GM12878 (cell line): ENCODE measurements around the gene SPN.

ENCODE experiments used
- BHLHE40 ChIP-seq, 2 experiments: fragments of 450-650 bp in 1 of 2; IDR thresholded peaks; 2 replicates each; pipeline ENCODE4 v1.6.1; 2011 to 2017; ENCODE audit warnings: low read depth in 2 of 2, borderline replicate concordance in 1 of 2, improper control_type of control experiment in 1 of 2, low read length in 1 of 2, mild to moderate bottlenecking in 1 of 2
- HCFC1 ChIP-seq: fragments of 150-350 bp; IDR thresholded peaks from 2 replicates; pipeline ENCODE4 v1.6.1; 2014; ENCODE audit warnings: low read length
- MYB ChIP-seq: fragments of 150-350 bp; IDR thresholded peaks from 2 replicates; pipeline ENCODE4 v1.6.1; 2014; ENCODE audit warnings: mild to moderate bottlenecking, low read depth, low read length, borderline replicate concordance
- NBN ChIP-seq: fragments of 450-650 bp; IDR thresholded peaks from 2 replicates; pipeline ENCODE4 v1.6.1; 2016
- SMAD1 ChIP-seq: fragments of 450-650 bp; IDR thresholded peaks from 2 replicates; pipeline ENCODE4 v1.6.1; 2018; ENCODE audit warnings: mild to moderate bottlenecking, low read depth; ENCODE audit not compliant: partially characterized antibody
- SP1 ChIP-seq: IDR thresholded peaks from one replicate; pipeline ENCODE4 v1.6.1; 2011; ENCODE audit warnings: low read depth, low read length
- ZSCAN29 ChIP-seq: fragments of 450-650 bp; IDR thresholded peaks from 2 replicates; pipeline ENCODE4 v1.6.1; 2017; ENCODE audit warnings: mild to moderate bottlenecking, moderate library complexity
- TF ChIP-seq, protein P1 (sequence below), 3 experiments: IDR thresholded peaks in 2 of 3; conservative IDR thresholded peaks in 1 of 3; 2 replicates each; pipeline ENCODE4 v1.5.1; 2011; ENCODE audit warnings: low read depth in 3 of 3, low read length in 3 of 3, mild to moderate bottlenecking in 3 of 3, control low read depth in 2 of 3, moderate library complexity in 2 of 3, inconsistent platforms in 1 of 3, mixed read lengths in 1 of 3; ENCODE audit not compliant: control insufficient read depth in 2 of 3, insufficient read depth in 1 of 3; ENCODE audit errors: extremely low read depth in 1 of 3
- TF ChIP-seq, protein P2 (sequence below): IDR thresholded peaks from 2 replicates; pipeline ENCODE4 v1.6.1; 2012; ENCODE audit warnings: low read depth, low read length, improper control_type of control experiment
- TF ChIP-seq, protein P3 (sequence below): IDR thresholded peaks from 2 replicates; pipeline ENCODE4 v1.6.1; 2012; ENCODE audit warnings: low read depth, low read length, improper control_type of control experiment
- TF ChIP-seq, protein P4 (sequence below): fragments of 450-650 bp; IDR thresholded peaks from 2 replicates; pipeline ENCODE4 v1.6.1; 2017; ENCODE audit warnings: mild to moderate bottlenecking, moderate library complexity

DNA sequence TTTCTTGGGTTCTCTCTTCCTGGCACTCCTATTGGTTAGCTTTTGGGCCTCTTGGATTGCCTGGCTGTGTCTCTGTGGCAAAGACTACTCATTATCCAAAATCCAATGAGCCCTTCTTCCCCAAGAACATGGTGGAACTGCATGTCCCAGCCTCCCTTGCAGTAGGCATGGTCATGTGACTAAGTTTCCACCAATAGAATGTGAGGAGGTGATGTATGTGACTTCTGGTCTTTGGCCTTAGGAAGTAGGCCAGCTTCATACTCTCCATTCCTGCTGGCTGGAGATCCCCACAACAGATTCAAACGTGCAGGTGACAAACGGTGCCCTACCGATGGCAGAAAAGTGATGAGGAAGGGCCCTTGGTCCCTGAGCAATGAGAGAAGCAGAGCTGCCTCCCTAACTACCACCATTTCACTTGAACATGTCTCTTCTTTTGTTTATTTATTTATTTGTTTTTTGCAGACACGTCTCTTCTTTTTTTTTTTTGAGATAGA lies 17.3 kb upstream of the SPN start:
- TF ChIP-seq BHLHE40 (IDR thresholded peaks at IDR 0.05; ENCODE audit: borderline replicate concordance in 1 of 2, low read depth in 2 of 2, low read length in 1 of 2) (peak; percentile 62 to 79; a peak in 3 of 4 replicates), SP1 (peak; percentile 44), SMAD1 (no peak), ZSCAN29 (no peak), NBN (no peak; the same call in 1 of the 2 replicates), HCFC1 (peak; percentile 85), MYB (no peak)
- TF ChIP-seq, protein P1, sequence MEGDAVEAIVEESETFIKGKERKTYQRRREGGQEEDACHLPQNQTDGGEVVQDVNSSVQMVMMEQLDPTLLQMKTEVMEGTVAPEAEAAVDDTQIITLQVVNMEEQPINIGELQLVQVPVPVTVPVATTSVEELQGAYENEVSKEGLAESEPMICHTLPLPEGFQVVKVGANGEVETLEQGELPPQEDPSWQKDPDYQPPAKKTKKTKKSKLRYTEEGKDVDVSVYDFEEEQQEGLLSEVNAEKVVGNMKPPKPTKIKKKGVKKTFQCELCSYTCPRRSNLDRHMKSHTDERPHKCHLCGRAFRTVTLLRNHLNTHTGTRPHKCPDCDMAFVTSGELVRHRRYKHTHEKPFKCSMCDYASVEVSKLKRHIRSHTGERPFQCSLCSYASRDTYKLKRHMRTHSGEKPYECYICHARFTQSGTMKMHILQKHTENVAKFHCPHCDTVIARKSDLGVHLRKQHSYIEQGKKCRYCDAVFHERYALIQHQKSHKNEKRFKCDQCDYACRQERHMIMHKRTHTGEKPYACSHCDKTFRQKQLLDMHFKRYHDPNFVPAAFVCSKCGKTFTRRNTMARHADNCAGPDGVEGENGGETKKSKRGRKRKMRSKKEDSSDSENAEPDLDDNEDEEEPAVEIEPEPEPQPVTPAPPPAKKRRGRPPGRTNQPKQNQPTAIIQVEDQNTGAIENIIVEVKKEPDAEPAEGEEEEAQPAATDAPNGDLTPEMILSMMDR (IDR thresholded peaks at IDR 0.05 in 2 of 3, conservative IDR thresholded peaks at IDR 0.05 in 1 of 3; ENCODE audit: control insufficient read depth in 2 of 3, extremely low read depth in 1 of 3, insufficient read depth in 1 of 3, low read depth in 3 of 3, low read length in 3 of 3): no peak
- TF ChIP-seq, protein P2, sequence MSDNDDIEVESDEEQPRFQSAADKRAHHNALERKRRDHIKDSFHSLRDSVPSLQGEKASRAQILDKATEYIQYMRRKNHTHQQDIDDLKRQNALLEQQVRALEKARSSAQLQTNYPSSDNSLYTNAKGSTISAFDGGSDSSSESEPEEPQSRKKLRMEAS: no peak
- TF ChIP-seq, protein P3, sequence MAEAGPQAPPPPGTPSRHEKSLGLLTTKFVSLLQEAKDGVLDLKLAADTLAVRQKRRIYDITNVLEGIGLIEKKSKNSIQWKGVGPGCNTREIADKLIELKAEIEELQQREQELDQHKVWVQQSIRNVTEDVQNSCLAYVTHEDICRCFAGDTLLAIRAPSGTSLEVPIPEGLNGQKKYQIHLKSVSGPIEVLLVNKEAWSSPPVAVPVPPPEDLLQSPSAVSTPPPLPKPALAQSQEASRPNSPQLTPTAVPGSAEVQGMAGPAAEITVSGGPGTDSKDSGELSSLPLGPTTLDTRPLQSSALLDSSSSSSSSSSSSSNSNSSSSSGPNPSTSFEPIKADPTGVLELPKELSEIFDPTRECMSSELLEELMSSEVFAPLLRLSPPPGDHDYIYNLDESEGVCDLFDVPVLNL: no peak
- TF ChIP-seq, protein P4, sequence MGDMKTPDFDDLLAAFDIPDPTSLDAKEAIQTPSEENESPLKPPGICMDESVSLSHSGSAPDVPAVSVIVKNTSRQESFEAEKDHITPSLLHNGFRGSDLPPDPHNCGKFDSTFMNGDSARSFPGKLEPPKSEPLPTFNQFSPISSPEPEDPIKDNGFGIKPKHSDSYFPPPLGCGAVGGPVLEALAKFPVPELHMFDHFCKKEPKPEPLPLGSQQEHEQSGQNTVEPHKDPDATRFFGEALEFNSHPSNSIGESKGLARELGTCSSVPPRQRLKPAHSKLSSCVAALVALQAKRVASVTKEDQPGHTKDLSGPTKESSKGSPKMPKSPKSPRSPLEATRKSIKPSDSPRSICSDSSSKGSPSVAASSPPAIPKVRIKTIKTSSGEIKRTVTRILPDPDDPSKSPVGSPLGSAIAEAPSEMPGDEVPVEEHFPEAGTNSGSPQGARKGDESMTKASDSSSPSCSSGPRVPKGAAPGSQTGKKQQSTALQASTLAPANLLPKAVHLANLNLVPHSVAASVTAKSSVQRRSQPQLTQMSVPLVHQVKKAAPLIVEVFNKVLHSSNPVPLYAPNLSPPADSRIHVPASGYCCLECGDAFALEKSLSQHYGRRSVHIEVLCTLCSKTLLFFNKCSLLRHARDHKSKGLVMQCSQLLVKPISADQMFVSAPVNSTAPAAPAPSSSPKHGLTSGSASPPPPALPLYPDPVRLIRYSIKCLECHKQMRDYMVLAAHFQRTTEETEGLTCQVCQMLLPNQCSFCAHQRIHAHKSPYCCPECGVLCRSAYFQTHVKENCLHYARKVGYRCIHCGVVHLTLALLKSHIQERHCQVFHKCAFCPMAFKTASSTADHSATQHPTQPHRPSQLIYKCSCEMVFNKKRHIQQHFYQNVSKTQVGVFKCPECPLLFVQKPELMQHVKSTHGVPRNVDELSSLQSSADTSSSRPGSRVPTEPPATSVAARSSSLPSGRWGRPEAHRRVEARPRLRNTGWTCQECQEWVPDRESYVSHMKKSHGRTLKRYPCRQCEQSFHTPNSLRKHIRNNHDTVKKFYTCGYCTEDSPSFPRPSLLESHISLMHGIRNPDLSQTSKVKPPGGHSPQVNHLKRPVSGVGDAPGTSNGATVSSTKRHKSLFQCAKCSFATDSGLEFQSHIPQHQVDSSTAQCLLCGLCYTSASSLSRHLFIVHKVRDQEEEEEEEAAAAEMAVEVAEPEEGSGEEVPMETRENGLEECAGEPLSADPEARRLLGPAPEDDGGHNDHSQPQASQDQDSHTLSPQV: no peak
